ENCODE data around the gene DHRS2.

The DHRS2 gene

GRCh38 chr14:23601424-23601823 is 34.7 kb upstream of the DHRS2 start:
- H3K9me2 ChIP-seq (replicated peaks; ENCODE audit: insufficient read depth, low read length), result no peaks in the 10 kb centered on the region
- H3K36me3 ChIP-seq (ENCODE audit: low read length), result no peaks in the 10 kb centered on the region
- TF ChIP-seq, protein P1, sequence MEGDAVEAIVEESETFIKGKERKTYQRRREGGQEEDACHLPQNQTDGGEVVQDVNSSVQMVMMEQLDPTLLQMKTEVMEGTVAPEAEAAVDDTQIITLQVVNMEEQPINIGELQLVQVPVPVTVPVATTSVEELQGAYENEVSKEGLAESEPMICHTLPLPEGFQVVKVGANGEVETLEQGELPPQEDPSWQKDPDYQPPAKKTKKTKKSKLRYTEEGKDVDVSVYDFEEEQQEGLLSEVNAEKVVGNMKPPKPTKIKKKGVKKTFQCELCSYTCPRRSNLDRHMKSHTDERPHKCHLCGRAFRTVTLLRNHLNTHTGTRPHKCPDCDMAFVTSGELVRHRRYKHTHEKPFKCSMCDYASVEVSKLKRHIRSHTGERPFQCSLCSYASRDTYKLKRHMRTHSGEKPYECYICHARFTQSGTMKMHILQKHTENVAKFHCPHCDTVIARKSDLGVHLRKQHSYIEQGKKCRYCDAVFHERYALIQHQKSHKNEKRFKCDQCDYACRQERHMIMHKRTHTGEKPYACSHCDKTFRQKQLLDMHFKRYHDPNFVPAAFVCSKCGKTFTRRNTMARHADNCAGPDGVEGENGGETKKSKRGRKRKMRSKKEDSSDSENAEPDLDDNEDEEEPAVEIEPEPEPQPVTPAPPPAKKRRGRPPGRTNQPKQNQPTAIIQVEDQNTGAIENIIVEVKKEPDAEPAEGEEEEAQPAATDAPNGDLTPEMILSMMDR (IDR thresholded peaks at IDR 0.05; ENCODE audit: insufficient read depth, low read length, poor library complexity, severe bottlenecking), result no peak
- no peak overlapping the region for H3K4me3 ChIP-seq (ENCODE audit: insufficient read depth, low read length, poor library complexity, severe bottlenecking)
- H4K20me1 ChIP-seq (ENCODE audit: low read depth, low read length), result no peaks in the 10 kb centered on the region
- no peak overlapping the region for H3K4me2 ChIP-seq (ENCODE audit: low read depth, low read length, poor library complexity, severe bottlenecking)
- no peaks in the 10 kb centered on the region for H3F3A ChIP-seq (ENCODE audit: insufficient read depth)
- no peak overlapping the region for H3K27ac ChIP-seq (ENCODE audit: low read depth, low read length)
- no peaks in the 10 kb centered on the region for H3K79me2 ChIP-seq (ENCODE audit: insufficient read depth, low read length)
- no peak overlapping the region for H2AFZ ChIP-seq (ENCODE audit: low read depth, low read length, severe bottlenecking)
- H3K9me3 ChIP-seq (ENCODE audit: insufficient read depth, low read length), result no peaks in the 10 kb centered on the region
- no peak overlapping the region for H3K9ac ChIP-seq (ENCODE audit: low read length)
- no peaks in the 10 kb centered on the region for H3K27me3 ChIP-seq (ENCODE audit: low read length)

DNA sequence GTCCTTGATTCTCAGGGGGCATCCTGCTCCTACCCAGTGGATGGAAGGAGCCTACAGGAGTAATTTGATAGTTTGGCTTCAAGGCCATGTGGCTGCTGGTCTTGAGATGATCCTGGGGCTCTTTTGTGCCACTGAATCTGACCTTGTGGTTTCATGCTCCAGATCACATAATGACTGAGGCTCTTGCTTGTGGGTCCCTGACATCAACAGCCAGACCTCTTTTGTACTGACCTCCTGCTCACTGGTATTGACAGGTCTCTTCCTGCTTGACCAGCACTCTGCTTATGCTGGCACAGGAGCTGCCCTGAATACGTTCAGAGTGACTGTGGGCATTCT is 34.4 kb upstream of the DHRS2 start:
- H3K9ac ChIP-seq (ENCODE audit: low read length), result no peak overlapping the region
- no peaks in the 10 kb centered on the region for H4K20me1 ChIP-seq (ENCODE audit: low read depth, low read length)
- H3K4me3 ChIP-seq (ENCODE audit: insufficient read depth, low read length, poor library complexity, severe bottlenecking), result no peak overlapping the region
- no peaks in the 10 kb centered on the region for H3F3A ChIP-seq (ENCODE audit: insufficient read depth)
- H3K9me2 ChIP-seq (replicated peaks; ENCODE audit: insufficient read depth, low read length), result no peaks in the 10 kb centered on the region
- H3K79me2 ChIP-seq (ENCODE audit: insufficient read depth, low read length), result no peaks in the 10 kb centered on the region
- no peak overlapping the region for H3K27ac ChIP-seq (ENCODE audit: low read depth, low read length)
- H3K36me3 ChIP-seq (ENCODE audit: low read length), result no peaks in the 10 kb centered on the region
- no peak overlapping the region for H2AFZ ChIP-seq (ENCODE audit: low read depth, low read length, severe bottlenecking)
- H3K4me2 ChIP-seq (ENCODE audit: low read depth, low read length, poor library complexity, severe bottlenecking), result no peak overlapping the region
- no peak for TF ChIP-seq EZH2phosphoT487 (conservative IDR thresholded peaks at IDR 0.05; ENCODE audit: low read length)
- TF ChIP-seq, protein P1 (IDR thresholded peaks at IDR 0.05; ENCODE audit: insufficient read depth, low read length, poor library complexity, severe bottlenecking), result no peak
- H3K9me3 ChIP-seq (ENCODE audit: insufficient read depth, low read length), result no peaks in the 10 kb centered on the region
- H3K27me3 ChIP-seq (ENCODE audit: low read length), result no peaks in the 10 kb centered on the region

- Histone ChIP-seq H4K20me1 (ENCODE audit: low read depth, low read length) (no peaks in the 10 kb centered on the region), H3K27ac (ENCODE audit: low read depth, low read length) (no peak overlapping the region), H3K9me3 (ENCODE audit: insufficient read depth, low read length) (no peaks in the 10 kb centered on the region), H3K4me3 (ENCODE audit: insufficient read depth, low read length, poor library complexity, severe bottlenecking) (no peak overlapping the region), H3F3A (ENCODE audit: insufficient read depth) (no peaks in the 10 kb centered on the region), H3K27me3 (ENCODE audit: low read length) (no peaks in the 10 kb centered on the region), H3K36me3 (ENCODE audit: low read length) (no peaks in the 10 kb centered on the region), H3K9ac (ENCODE audit: low read length) (no peak overlapping the region), H3K4me2 (ENCODE audit: low read depth, low read length, poor library complexity, severe bottlenecking) (no peak overlapping the region), H3K9me2 (replicated peaks; ENCODE audit: insufficient read depth, low read length) (no peaks in the 10 kb centered on the region), H2AFZ (ENCODE audit: low read depth, low read length, severe bottlenecking) (no peak overlapping the region), H3K79me2 (ENCODE audit: insufficient read depth, low read length) (no peaks in the 10 kb centered on the region)
- TF ChIP-seq, protein P1 (IDR thresholded peaks at IDR 0.05; ENCODE audit: insufficient read depth, low read length, poor library complexity, severe bottlenecking), result no peak
- TF ChIP-seq EZH2phosphoT487 (conservative IDR thresholded peaks at IDR 0.05; ENCODE audit: low read length), result no peak
These were observed 33.7 kb upstream of the DHRS2 start for GRCh38 chr14:23602181-23603095.

All from SU-DHL-6 (cell line).